H9 (cell line): ENCODE results near the gene TMEM108. TPM values are rescaled to one million over a fixed set of nuclear protein-coding genes. Genes with fewer than 3 reads are reported as not detected.
A peak's percentile ranks its signal among the peaks of the same experiment; 100 is the strongest.

ENCODE experiments used
- DNase-seq: peaks from one replicate; pipeline ENCODE4 v3.0.0-alpha.2; 2017
- H2AFZ ChIP-seq: one replicate; pipeline ENCODE4 v1.6.1; 2013; ENCODE audit warnings: mild to moderate bottlenecking, low read length, control low read depth, moderate library complexity
- H2AK5ac ChIP-seq: 2 replicates; pipeline ENCODE4 v1.6.1; 2013; ENCODE audit warnings: low read length, control low read depth, mixed read lengths; ENCODE audit not compliant: insufficient read length
- H2BK120ac ChIP-seq: one replicate; pipeline ENCODE4 v1.6.1; 2013; ENCODE audit warnings: low read depth, mild to moderate bottlenecking, low read length, control low read depth, inconsistent platforms; ENCODE audit not compliant: poor library complexity, severe bottlenecking
- H2BK12ac ChIP-seq: 2 replicates; pipeline ENCODE4 v1.6.1; 2013; ENCODE audit warnings: low read length, control low read depth, mixed read lengths, low read depth; ENCODE audit not compliant: insufficient read length
- H2BK15ac ChIP-seq: 2 replicates; pipeline ENCODE4 v1.6.1; 2013; ENCODE audit warnings: low read depth, low read length, control low read depth
- H2BK20ac ChIP-seq: one replicate; pipeline ENCODE4 v1.6.1; 2013; ENCODE audit warnings: low read depth, mild to moderate bottlenecking, low read length, control low read depth, inconsistent platforms; ENCODE audit not compliant: poor library complexity, severe bottlenecking
- H2BK5ac ChIP-seq: 2 replicates; pipeline ENCODE4 v1.6.1; 2013; ENCODE audit warnings: low read length, control low read depth, mixed read lengths; ENCODE audit not compliant: insufficient read length
- H3K14ac ChIP-seq: 2 replicates; pipeline ENCODE4 v1.6.1; 2013; ENCODE audit warnings: low read length, control low read depth; ENCODE audit not compliant: insufficient read depth
- H3K18ac ChIP-seq: 2 replicates; pipeline ENCODE4 v1.6.1; 2013; ENCODE audit warnings: low read depth, mild to moderate bottlenecking, mixed read lengths, low read length, control low read depth; ENCODE audit not compliant: insufficient read length
- H3K23ac ChIP-seq: 2 replicates; pipeline ENCODE4 v1.6.1; 2013; ENCODE audit warnings: low read length, control low read depth, mixed read lengths, low read depth; ENCODE audit not compliant: insufficient read length
- H3K23me2 ChIP-seq: 2 replicates; pipeline ENCODE4 v1.6.1; 2013; ENCODE audit warnings: low read depth, mild to moderate bottlenecking, mixed read lengths, low read length, control low read depth; ENCODE audit not compliant: insufficient read length, poor library complexity, severe bottlenecking
- H3K27ac ChIP-seq: 2 replicates; pipeline ENCODE4 v1.5.1; 2013; ENCODE audit warnings: low read length, control low read depth, mixed read lengths, low read depth; ENCODE audit not compliant: insufficient read length
- H3K27me3 ChIP-seq: 2 replicates; pipeline ENCODE4 v1.6.1; 2013; ENCODE audit warnings: low read length, control low read depth, inconsistent platforms; ENCODE audit not compliant: insufficient read depth
- H3K4ac ChIP-seq: 2 replicates; pipeline ENCODE4 v1.6.1; 2013; ENCODE audit warnings: low read depth, mild to moderate bottlenecking, control low read depth, inconsistent platforms, low read length, moderate library complexity
- H3K4me1 ChIP-seq: 2 replicates; pipeline ENCODE4 v1.6.1; 2013; ENCODE audit warnings: low read length, control low read depth, inconsistent platforms; ENCODE audit not compliant: insufficient read depth
- H3K4me2 ChIP-seq: 2 replicates; pipeline ENCODE4 v1.6.1; 2013; ENCODE audit warnings: low read length, control low read depth, mixed read lengths; ENCODE audit not compliant: insufficient read length, insufficient read depth
- H3K56ac ChIP-seq: 2 replicates; pipeline ENCODE4 v1.6.1; 2013; ENCODE audit warnings: low read depth, mild to moderate bottlenecking, mixed read lengths, low read length, control low read depth; ENCODE audit not compliant: insufficient read length
- H3K79me1 ChIP-seq: 2 replicates; pipeline ENCODE4 v1.6.1; 2013; ENCODE audit warnings: low read depth, mild to moderate bottlenecking, moderate library complexity, low read length, control low read depth, inconsistent platforms; ENCODE audit not compliant: insufficient read depth, poor library complexity, severe bottlenecking
- H3K79me2 ChIP-seq: 2 replicates; pipeline ENCODE4 v1.6.1; 2013; ENCODE audit warnings: low read length, control low read depth, inconsistent platforms; ENCODE audit not compliant: insufficient read depth
- H3K9ac ChIP-seq: 2 replicates; pipeline ENCODE4 v1.6.1; 2013; ENCODE audit warnings: low read length, control low read depth, mixed read lengths; ENCODE audit not compliant: insufficient read length; ENCODE audit errors: extremely low read depth
- H3K9me3 ChIP-seq: one replicate; pipeline ENCODE4 v1.6.1; 2013; ENCODE audit warnings: low read depth, low read length, inconsistent platforms; ENCODE audit not compliant: control insufficient read depth
- H3T11ph ChIP-seq: one replicate; pipeline ENCODE4 v1.6.1; 2013; ENCODE audit warnings: mild to moderate bottlenecking, low read length, control low read depth, inconsistent platforms
- H4K20me1 ChIP-seq: one replicate; pipeline ENCODE4 v1.6.1; 2013; ENCODE audit not compliant: control insufficient read depth, insufficient read length, insufficient read depth
- H4K5ac ChIP-seq: 2 replicates; pipeline ENCODE4 v1.6.1; 2013; ENCODE audit warnings: low read depth, mild to moderate bottlenecking, mixed read lengths, low read length, control low read depth; ENCODE audit not compliant: insufficient read length
- H4K8ac ChIP-seq: replicated peaks from 2 replicates; pipeline ENCODE4 v1.6.1; 2013; ENCODE audit warnings: low read length, control low read depth, mixed read lengths, low read depth; ENCODE audit not compliant: insufficient read length
- H4K91ac ChIP-seq: 2 replicates; pipeline ENCODE4 v1.6.1; 2013; ENCODE audit warnings: low read depth, mild to moderate bottlenecking, moderate library complexity, mixed read lengths, low read length, control low read depth; ENCODE audit not compliant: insufficient read length
- H3K27ac Mint-ChIP-seq, 3 experiments: 2 replicates in 2 of 3; 3 replicates in 1 of 3; pipeline ENCODE4 v1.8.0; 2020 to 2021; ENCODE audit warnings: mixed read lengths in 3 of 3, mild to moderate bottlenecking in 1 of 3, moderate library complexity in 1 of 3
- H3K27me3 Mint-ChIP-seq: 2 replicates; pipeline ENCODE4 v1.8.0; 2021; ENCODE audit warnings: low read depth, mild to moderate bottlenecking, moderate library complexity, mixed read lengths
- H3K36me3 Mint-ChIP-seq, 3 experiments: 2 replicates in 2 of 3; 3 replicates in 1 of 3; pipeline ENCODE4 v1.8.0; 2020 to 2021; ENCODE audit warnings: low read depth in 3 of 3, mixed read lengths in 3 of 3; ENCODE audit not compliant: insufficient read depth in 1 of 3
- H3K4me1 Mint-ChIP-seq, 2 experiments: 2 replicates each; pipeline ENCODE4 v1.8.0; 2020; ENCODE audit warnings: mixed read lengths in 2 of 2
- H3K4me3 Mint-ChIP-seq, 2 experiments: 2 replicates in 1 of 2; 3 replicates in 1 of 2; pipeline ENCODE4 v1.8.0; 2020 to 2021; ENCODE audit warnings: mild to moderate bottlenecking in 2 of 2, mixed read lengths in 2 of 2, moderate library complexity in 1 of 2
- H3K9me3 Mint-ChIP-seq, 2 experiments: 2 replicates in 1 of 2; 3 replicates in 1 of 2; pipeline ENCODE4 v1.8.0; 2020; ENCODE audit warnings: mild to moderate bottlenecking in 2 of 2, mixed read lengths in 2 of 2, moderate library complexity in 1 of 2
- WGBS: extraction: QIAGEN DNeasy Blood & Tissue Kit; methylation state at CpG from one replicate; pipeline ENCODE4 v1.1.7; 2013; ENCODE audit warnings: missing lambda C conversion rate, low lambda C conversion rate, mixed read lengths; ENCODE audit not compliant: insufficient read length; ENCODE audit errors: extremely low coverage; 5-methylcytosine and 5-hydroxymethylcytosine counted together
- total RNA-seq: library from RNA; stranded (reverse); gene quantifications from 2 replicates; pipeline ENCODE4 v1.2.1, GENCODE V29; 2021
- TF ChIP-seq, protein P1 (sequence below): fragments of 200-600 bp; sonication (generic); conservative IDR thresholded peaks from 3 replicates; pipeline ENCODE4 v1.8.0; 2021; ENCODE audit warnings: antibody characterized with exemption, mild to moderate bottlenecking

The TMEM108 gene
- total RNA-seq, 1 experiment from 2014 or later = 5.0 TPM

DNA sequence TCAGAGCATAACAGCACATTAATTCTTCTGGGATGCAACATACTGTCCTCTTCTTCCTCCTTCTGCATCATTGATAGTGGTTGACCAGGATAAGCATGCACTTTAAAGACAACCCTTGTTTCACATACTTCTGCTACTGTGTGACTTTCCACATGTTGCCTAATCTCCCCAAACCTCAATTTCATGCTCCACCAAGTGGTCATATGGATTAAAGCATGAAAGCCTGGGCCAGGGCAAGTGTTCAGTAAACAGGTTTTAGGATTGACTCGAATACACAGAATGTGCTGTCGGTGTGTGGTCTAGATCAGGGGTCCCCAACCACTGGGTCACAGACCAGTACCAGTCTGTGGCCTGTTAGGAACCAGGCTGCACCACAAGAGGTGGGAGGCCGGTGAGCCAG lies 339.2 kb downstream of the TMEM108 start:
- DNase-seq = no peak
- no peaks in the 10 kb centered on the region for H3K23me2 ChIP-seq
- no peak overlapping the region for H3K27ac ChIP-seq
- H4K8ac ChIP-seq = no peak overlapping the region
- H3K79me2 ChIP-seq = no peaks in the 10 kb centered on the region
- no peak overlapping the region for H3K18ac ChIP-seq
- no peak overlapping the region for H2BK5ac ChIP-seq
- H4K20me1 ChIP-seq = no peaks in the 10 kb centered on the region
- H2AK5ac ChIP-seq = no peak overlapping the region
- no peak overlapping the region for H2BK15ac ChIP-seq
- Mint-ChIP-seq H3K27ac (0 out of 7 replicates have a peak overlapping the region, but pooled peaks of 1 of the 3 experiments have one; percentile 17), H3K4me1 (peaks cover 26 to 29% of the 10 kb centered on the region in 2 experiments), H3K36me3 (peaks cover 0 to 3% (median 0%) of the 10 kb centered on the region in 3 experiments; a peak in 2 of 7 replicates), H3K9me3 (no peaks in the 10 kb centered on the region), H3K4me3 (no peak overlapping the region), H3K27me3 (no peaks in the 10 kb centered on the region)
- no peaks in the 10 kb centered on the region for H3K79me1 ChIP-seq
- no CpG with 5 or more reads among the region's 3 CpGs for WGBS
- H2BK20ac ChIP-seq = no peak overlapping the region
- H4K5ac ChIP-seq = no peak overlapping the region
- no peaks in the 10 kb centered on the region for H3K9me3 ChIP-seq
- H3K4me1 ChIP-seq = peaks cover 12% of the 10 kb centered on the region
- H3K27me3 ChIP-seq = no peaks in the 10 kb centered on the region
- no peak overlapping the region for H2BK12ac ChIP-seq
- no peak overlapping the region for H3K4me2 ChIP-seq
- H3K14ac ChIP-seq = no peak overlapping the region
- TF ChIP-seq, protein P1, sequence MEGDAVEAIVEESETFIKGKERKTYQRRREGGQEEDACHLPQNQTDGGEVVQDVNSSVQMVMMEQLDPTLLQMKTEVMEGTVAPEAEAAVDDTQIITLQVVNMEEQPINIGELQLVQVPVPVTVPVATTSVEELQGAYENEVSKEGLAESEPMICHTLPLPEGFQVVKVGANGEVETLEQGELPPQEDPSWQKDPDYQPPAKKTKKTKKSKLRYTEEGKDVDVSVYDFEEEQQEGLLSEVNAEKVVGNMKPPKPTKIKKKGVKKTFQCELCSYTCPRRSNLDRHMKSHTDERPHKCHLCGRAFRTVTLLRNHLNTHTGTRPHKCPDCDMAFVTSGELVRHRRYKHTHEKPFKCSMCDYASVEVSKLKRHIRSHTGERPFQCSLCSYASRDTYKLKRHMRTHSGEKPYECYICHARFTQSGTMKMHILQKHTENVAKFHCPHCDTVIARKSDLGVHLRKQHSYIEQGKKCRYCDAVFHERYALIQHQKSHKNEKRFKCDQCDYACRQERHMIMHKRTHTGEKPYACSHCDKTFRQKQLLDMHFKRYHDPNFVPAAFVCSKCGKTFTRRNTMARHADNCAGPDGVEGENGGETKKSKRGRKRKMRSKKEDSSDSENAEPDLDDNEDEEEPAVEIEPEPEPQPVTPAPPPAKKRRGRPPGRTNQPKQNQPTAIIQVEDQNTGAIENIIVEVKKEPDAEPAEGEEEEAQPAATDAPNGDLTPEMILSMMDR = peak; percentile 58
- H2AFZ ChIP-seq = no peak overlapping the region
- no peak overlapping the region for H3K56ac ChIP-seq
- no peak overlapping the region for H4K91ac ChIP-seq
- no peak overlapping the region for H3K9ac ChIP-seq
- no peak overlapping the region for H3K4ac ChIP-seq
- no peak overlapping the region for H3T11ph ChIP-seq
- H2BK120ac ChIP-seq = no peak overlapping the region
- no peak overlapping the region for H3K23ac ChIP-seq
